Measurements from ENCODE around the gene ZRANB1. TPM values are rescaled to one million over a fixed set of nuclear protein-coding genes. Genes with fewer than 3 reads are reported as not detected.

The ZRANB1 gene
- total and polyA plus RNA-seq, 2 donors (not counting 1 experiment from before 2014, with no cell fraction given) = 26.5 to 39.3 TPM

GRCh38 chr10:125032474-125033020, 90.6 kb downstream of the ZRANB1 start:
- DNase-seq (ENCODE audit: low read depth in 2 of 2) = no peak
- Histone ChIP-seq H3K9me3 (ENCODE audit: control insufficient read depth, insufficient read depth, low read depth, low read length) (no peaks in the 10 kb centered on the region), H3K27me3 (ENCODE audit: control insufficient read depth, insufficient read depth, low read length) (no peaks in the 10 kb centered on the region), H3K9ac (ENCODE audit: insufficient read depth, low read length) (no peak overlapping the region), H3K36me3 (ENCODE audit: control insufficient read depth, insufficient read depth, low read length) (peaks cover 3% of the 10 kb centered on the region), H3K79me2 (ENCODE audit: control insufficient read depth, insufficient read depth, low read length) (peaks cover 67% of the 10 kb centered on the region), H3K4me3 (replicated peaks in 1 of 4; ENCODE audit: control extremely low read depth in 1 of 4, insufficient read depth in 1 of 4, low read depth in 3 of 4, low read length in 4 of 4) (no peak overlapping the region), H3K4me1 (ENCODE audit: control insufficient read depth, extremely low read depth, insufficient read depth, low read length) (peaks cover 38% of the 10 kb centered on the region), H4K20me1 (ENCODE audit: control insufficient read depth, extremely low read depth, insufficient read depth, low read length) (peaks cover 2% of the 10 kb centered on the region), H2AFZ (ENCODE audit: low read length) (no peak overlapping the region), H3K4me2 (ENCODE audit: extremely low read depth, insufficient read depth, low read length) (no peak overlapping the region), H3K27ac (ENCODE audit: insufficient read depth, low read length) (no peak overlapping the region)
- TF ChIP-seq CTCF (conservative IDR thresholded peaks at IDR 0.05 in 1 of 2, IDR thresholded peaks at IDR 0.05 in 1 of 2; ENCODE audit: low read depth in 1 of 2, low read length in 2 of 2) = no peak
- no peak for TF ChIP-seq EZH2 (IDR thresholded peaks at IDR 0.05; ENCODE audit: low read length, missing control alignments)

- Histone ChIP-seq H4K20me1 (ENCODE audit: control insufficient read depth, extremely low read depth, insufficient read depth, low read length) (peaks cover 2% of the 10 kb centered on the region), H3K79me2 (ENCODE audit: control insufficient read depth, insufficient read depth, low read length) (peaks cover 67% of the 10 kb centered on the region), H3K27me3 (ENCODE audit: control insufficient read depth, insufficient read depth, low read length) (no peaks in the 10 kb centered on the region), H3K9me3 (ENCODE audit: control insufficient read depth, insufficient read depth, low read depth, low read length) (no peaks in the 10 kb centered on the region), H3K36me3 (ENCODE audit: control insufficient read depth, insufficient read depth, low read length) (peaks cover 3% of the 10 kb centered on the region), H3K4me1 (ENCODE audit: control insufficient read depth, extremely low read depth, insufficient read depth, low read length) (peaks cover 38% of the 10 kb centered on the region), H3K9ac (ENCODE audit: insufficient read depth, low read length) (no peak overlapping the region), H3K4me2 (ENCODE audit: extremely low read depth, insufficient read depth, low read length) (no peak overlapping the region), H3K27ac (ENCODE audit: insufficient read depth, low read length) (no peak overlapping the region), H2AFZ (ENCODE audit: low read length) (no peak overlapping the region), H3K4me3 (replicated peaks in 1 of 4; ENCODE audit: control extremely low read depth in 1 of 4, insufficient read depth in 1 of 4, low read depth in 3 of 4, low read length in 4 of 4) (no peak overlapping the region)
- TF ChIP-seq EZH2 (IDR thresholded peaks at IDR 0.05; ENCODE audit: low read length, missing control alignments) = no peak
- no peak for TF ChIP-seq CTCF (conservative IDR thresholded peaks at IDR 0.05 in 1 of 2, IDR thresholded peaks at IDR 0.05 in 1 of 2; ENCODE audit: low read depth in 1 of 2, low read length in 2 of 2)
- no peak for DNase-seq (ENCODE audit: low read depth in 2 of 2)
Observed at GRCh38 chr10:125033146-125033924, 91.4 kb downstream of the ZRANB1 start.

- Histone ChIP-seq H3K4me1 (ENCODE audit: control insufficient read depth, extremely low read depth, insufficient read depth, low read length) (peaks cover 35% of the 10 kb centered on the region), H3K4me3 (replicated peaks in 1 of 4; ENCODE audit: control extremely low read depth in 1 of 4, insufficient read depth in 1 of 4, low read depth in 3 of 4, low read length in 4 of 4) (peak overlapping the region in 1 of 4 experiments; percentile 39), H4K20me1 (ENCODE audit: control insufficient read depth, extremely low read depth, insufficient read depth, low read length) (no peaks in the 10 kb centered on the region)
Observed at GRCh38 chr10:125034675-125035074, 92.8 kb downstream of the ZRANB1 start.

More at GRCh38 chr10:125034675-125035074, 92.8 kb downstream of the ZRANB1 start:
- Histone ChIP-seq H3K79me2 (ENCODE audit: control insufficient read depth, insufficient read depth, low read length) (peaks cover 69% of the 10 kb centered on the region), H3K9ac (ENCODE audit: insufficient read depth, low read length) (no peak overlapping the region), H3K27me3 (ENCODE audit: control insufficient read depth, insufficient read depth, low read length) (no peaks in the 10 kb centered on the region), H2AFZ (ENCODE audit: low read length) (no peak overlapping the region), H3K9me3 (ENCODE audit: control insufficient read depth, insufficient read depth, low read depth, low read length) (no peaks in the 10 kb centered on the region), H3K36me3 (ENCODE audit: control insufficient read depth, insufficient read depth, low read length) (peaks cover 3% of the 10 kb centered on the region), H3K27ac (ENCODE audit: insufficient read depth, low read length) (peak overlapping the region; percentile 66), H3K4me2 (ENCODE audit: extremely low read depth, insufficient read depth, low read length) (peak overlapping the region; percentile 13)
- no peak for TF ChIP-seq EZH2 (IDR thresholded peaks at IDR 0.05; ENCODE audit: low read length, missing control alignments)
- no peak for TF ChIP-seq CTCF (conservative IDR thresholded peaks at IDR 0.05 in 1 of 2, IDR thresholded peaks at IDR 0.05 in 1 of 2; ENCODE audit: low read depth in 1 of 2, low read length in 2 of 2)
- peak in 1 of 2 donors; percentile 44 for DNase-seq (ENCODE audit: low read depth in 2 of 2)

Data from fibroblast of lung (primary cell).